ACC112 (cell line): ENCODE measurements around the gene MYH4.

ENCODE experiments used
- H2AFZ ChIP-seq: fragments of 200-600 bp; sonication (generic); one replicate; pipeline ENCODE4 v1.6.0; 2017; ENCODE audit warnings: antibody characterized with exemption, low read length; ENCODE audit not compliant: unreplicated experiment
- H3K27ac ChIP-seq: fragments of 200-600 bp; sonication (generic); 2 replicates; pipeline ENCODE4 v1.5.1; 2014; ENCODE audit warnings: low read depth, mild to moderate bottlenecking, antibody characterized with exemption, low read length, moderate library complexity
- H3K27me3 ChIP-seq: fragments of 200-600 bp; sonication (generic); 2 replicates; pipeline ENCODE4 v1.6.1; 2014; ENCODE audit warnings: mild to moderate bottlenecking, antibody characterized with exemption, low read length, moderate library complexity, mixed read lengths; ENCODE audit not compliant: insufficient read depth
- H3K36me3 ChIP-seq: fragments of 200-600 bp; sonication (generic); 2 replicates; pipeline ENCODE4 v1.6.1; 2016; ENCODE audit warnings: mild to moderate bottlenecking, antibody characterized with exemption, low read length, moderate library complexity, mixed read lengths; ENCODE audit not compliant: insufficient read depth
- H3K4me1 ChIP-seq: fragments of 200-600 bp; sonication (generic); one replicate; pipeline ENCODE4 v1.6.1; 2016; ENCODE audit warnings: low read length, mixed read lengths; ENCODE audit not compliant: insufficient read depth, unreplicated experiment, control insufficient read depth
- H3K4me3 ChIP-seq: fragments of 200-600 bp; sonication (generic); 2 replicates; pipeline ENCODE4 v1.5.1; 2014; ENCODE audit warnings: mild to moderate bottlenecking, low read depth, low read length
- H3K79me2 ChIP-seq: fragments of 200-600 bp; sonication (generic); one replicate; pipeline ENCODE4 v1.6.0; 2016; ENCODE audit warnings: low read length; ENCODE audit not compliant: control insufficient read depth, unreplicated experiment, insufficient read depth

MYH4 gene

GRCh38 chr17:10421900-10422542 is 47.3 kb downstream of the MYH4 start, which contains the start of gene MYH8:
MYH8 (minus strand) TSS chr17:10421950; CDS start chr17:10420227, 1,723 bp downstream.
- Histone ChIP-seq H3K4me1 (no peaks in the 10 kb centered on the region), H3K4me3 (no peak within 1 kb of the TSS), H3K36me3 (no peaks in the 10 kb centered on the region), H3K27me3 (no peaks in the 10 kb centered on the region), H3K79me2 (no peaks in the 10 kb centered on the region), H3K27ac (no peak within 1 kb of the TSS), H2AFZ (no peak within 1 kb of the TSS)

- H2AFZ ChIP-seq, result no peak overlapping the region
Measured at GRCh38 chr17:10421211-10421610, 48.1 kb downstream of the MYH4 start.

GRCh38 chr17:10420811-10421210 is 48.5 kb downstream of the MYH4 start:
- H3K79me2 ChIP-seq, result no peaks in the 10 kb centered on the region
- no peaks in the 10 kb centered on the region for H3K36me3 ChIP-seq
- no peak overlapping the region for H3K27ac ChIP-seq
- H3K4me3 ChIP-seq, result no peak overlapping the region
- H3K27me3 ChIP-seq, result no peaks in the 10 kb centered on the region
- no peaks in the 10 kb centered on the region for H3K4me1 ChIP-seq
- H2AFZ ChIP-seq, result no peak overlapping the region

More at GRCh38 chr17:10421211-10421610, 48.1 kb downstream of the MYH4 start:
- Histone ChIP-seq H3K27ac (no peak overlapping the region), H3K4me3 (no peak overlapping the region), H3K27me3 (no peaks in the 10 kb centered on the region), H3K36me3 (no peaks in the 10 kb centered on the region), H3K79me2 (no peaks in the 10 kb centered on the region), H3K4me1 (no peaks in the 10 kb centered on the region)

GRCh38 chr17:10417431-10417830 is 51.9 kb downstream of the MYH4 start:
- no peaks in the 10 kb centered on the region for H3K4me1 ChIP-seq
- H3K27ac ChIP-seq, result no peak overlapping the region
- H3K79me2 ChIP-seq, result no peaks in the 10 kb centered on the region
- no peaks in the 10 kb centered on the region for H3K36me3 ChIP-seq
- no peak overlapping the region for H2AFZ ChIP-seq
- H3K27me3 ChIP-seq, result no peaks in the 10 kb centered on the region
- no peak overlapping the region for H3K4me3 ChIP-seq

- no peaks in the 10 kb centered on the region for H3K36me3 ChIP-seq
- H2AFZ ChIP-seq, result no peak overlapping the region
- no peak overlapping the region for H3K27ac ChIP-seq
- H3K4me3 ChIP-seq, result no peak overlapping the region
- H3K27me3 ChIP-seq, result no peaks in the 10 kb centered on the region
- H3K79me2 ChIP-seq, result no peaks in the 10 kb centered on the region
- no peaks in the 10 kb centered on the region for H3K4me1 ChIP-seq
Measured at GRCh38 chr17:10415161-10415560, 54.2 kb downstream of the MYH4 start.

GRCh38 chr17:10403589-10403988 is 65.8 kb downstream of the MYH4 start:
- Histone ChIP-seq H3K4me3 (no peak overlapping the region), H2AFZ (no peak overlapping the region), H3K27ac (no peak overlapping the region), H3K27me3 (no peaks in the 10 kb centered on the region), H3K36me3 (no peaks in the 10 kb centered on the region), H3K4me1 (no peaks in the 10 kb centered on the region), H3K79me2 (no peaks in the 10 kb centered on the region)

GRCh38 chr17:10398352-10398751 is 71.0 kb downstream of the MYH4 start:
- Histone ChIP-seq H3K4me3 (no peak overlapping the region), H3K27me3 (no peaks in the 10 kb centered on the region), H3K79me2 (no peaks in the 10 kb centered on the region), H2AFZ (no peak overlapping the region), H3K4me1 (no peaks in the 10 kb centered on the region), H3K27ac (no peak overlapping the region), H3K36me3 (no peaks in the 10 kb centered on the region)

GRCh38 chr17:10396524-10397163 is 72.7 kb downstream of the MYH4 start:
- H3K79me2 ChIP-seq, result no peaks in the 10 kb centered on the region
- H3K4me1 ChIP-seq, result no peaks in the 10 kb centered on the region
- H3K27me3 ChIP-seq, result no peaks in the 10 kb centered on the region
- no peak overlapping the region for H3K4me3 ChIP-seq
- no peak overlapping the region for H2AFZ ChIP-seq
- no peaks in the 10 kb centered on the region for H3K36me3 ChIP-seq
- H3K27ac ChIP-seq, result no peak overlapping the region

GRCh38 chr17:10394201-10394887 is 75.0 kb downstream of the MYH4 start:
- H2AFZ ChIP-seq, result no peak overlapping the region
- no peaks in the 10 kb centered on the region for H3K36me3 ChIP-seq
- H3K27me3 ChIP-seq, result no peaks in the 10 kb centered on the region
- H3K4me3 ChIP-seq, result no peak overlapping the region
- H3K4me1 ChIP-seq, result no peaks in the 10 kb centered on the region
- no peak overlapping the region for H3K27ac ChIP-seq
- H3K79me2 ChIP-seq, result no peaks in the 10 kb centered on the region
